OCI-LY7 (cell line): Measurements from ENCODE around the gene SNRPD3.

Source experiments
- CTCF ChIP-seq: fragments of 200-600 bp; sonication (generic); conservative IDR thresholded peaks from 2 replicates; pipeline ENCODE4 v1.5.1; 2014; ENCODE audit warnings: mild to moderate bottlenecking, antibody characterized with exemption, low read length, moderate library complexity, mixed read lengths
- EZH2phosphoT487 ChIP-seq: fragments of 200-600 bp; sonication (generic); IDR thresholded peaks from 2 replicates; pipeline ENCODE4 v1.6.1; 2018; ENCODE audit warnings: low read depth, borderline replicate concordance, mild to moderate bottlenecking, mixed run types, antibody characterized with exemption, low read length, moderate library complexity, mixed read lengths

DNA sequence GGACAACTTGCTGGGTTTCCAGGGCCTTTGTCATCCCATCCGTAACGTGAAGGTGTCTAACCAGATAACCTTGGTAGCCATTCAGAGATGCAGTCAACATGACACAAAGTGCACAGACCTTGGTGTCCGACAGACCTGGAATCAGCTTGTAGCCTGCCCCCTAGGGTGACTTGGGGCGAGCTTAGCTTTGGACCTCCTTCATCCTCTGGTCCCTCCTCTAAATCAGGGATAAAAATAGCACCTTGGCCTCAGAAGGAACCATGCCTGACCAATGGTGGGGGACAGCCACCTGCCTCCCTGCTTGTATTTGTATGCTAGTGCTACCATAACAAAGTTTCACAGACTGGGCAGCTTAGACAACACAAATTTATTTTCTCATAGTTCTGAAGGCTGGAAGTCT lies 3.7 kb downstream of the SNRPD3 start:
- TF ChIP-seq CTCF, result no peak
- TF ChIP-seq EZH2phosphoT487, result no peak
